ENCODE data around the gene THBS2.

GRCh38 chr6:169292338-169293124, 38.9 kb upstream of the THBS2 start:
- no peak for TF ChIP-seq CTCF (IDR thresholded peaks at IDR 0.05)
- no peak for TF ChIP-seq POLR2A (IDR thresholded peaks at IDR 0.05)

Data from vagina (tissue), 2 donors.